Ovary (tissue), 9 donors: ENCODE measurements around the gene PRKG1. TPM values are rescaled to one million over a fixed set of nuclear protein-coding genes. Genes with fewer than 3 reads are reported as not detected.

ENCODE experiments used
- DNase-seq, 5 donors: peaks; one replicate each; pipeline ENCODE4 v3.0.0-alpha.2; 2019 to 2020
- H3K27ac ChIP-seq, 2 donors: fragments of 200-600 bp; one replicate each; pipeline versions ENCODE4 v1.5.1 to v1.8.0; 2019 to 2022
- H3K27me3 ChIP-seq: fragments of 200-600 bp; one replicate; pipeline ENCODE4 v1.8.0; 2022
- H3K36me3 ChIP-seq: fragments of 200-600 bp; sonication (generic); one replicate; pipeline ENCODE4 v1.5.1; 2019
- H3K4me1 ChIP-seq: one replicate; pipeline ENCODE4 v1.8.1; 2013; ENCODE audit warnings: mild to moderate bottlenecking, moderate library complexity; ENCODE audit not compliant: insufficient read depth
- H3K4me3 ChIP-seq: fragments of 200-600 bp; sonication (generic); one replicate; pipeline ENCODE4 v1.5.1; 2017
- H3K9me3 ChIP-seq, 2 donors: fragments of 200-600 bp in 1 of 2; sonication (generic) in 1 of 2; one replicate each; pipeline versions ENCODE4 v1.5.1 to v1.8.1; 2013 to 2019; ENCODE audit warnings: mild to moderate bottlenecking in 1 of 2, moderate library complexity in 1 of 2
- CTCF ChIP-seq, 3 donors: fragments of 450-650 bp in 2 of 3; fragments of 200-600 bp in 1 of 3; IDR thresholded peaks; one replicate each; pipeline versions ENCODE4 v1.5.1 to v1.8.0; 2016 to 2022; ENCODE audit warnings: antibody characterized with exemption in 3 of 3, mild to moderate bottlenecking in 1 of 3
- EP300 ChIP-seq: sonication (generic); formaldehyde crosslinking; IDR thresholded peaks from one replicate; pipeline ENCODE4 v1.6.1; 2017; ENCODE audit warnings: antibody characterized with exemption
- POLR2A ChIP-seq: fragments of 450-650 bp; IDR thresholded peaks from one replicate; pipeline ENCODE4 v1.6.1; 2017; ENCODE audit warnings: antibody characterized with exemption, mild to moderate bottlenecking, moderate library complexity
- WGBS, 3 donors: extraction: QIAGEN DNeasy Blood & Tissue Kit in 1 of 3; methylation state at CpG; one replicate each; pipeline versions ENCODE4 v1.1.5 to v1.1.7; 2013 to 2017; 5-methylcytosine and 5-hydroxymethylcytosine counted together
- intact Hi-C, 4 donors: fragments of 100-400 bp; cut with DNase I; formaldehyde crosslinking; loops; one replicate each; pipeline versions ENCODE4 v1.11.0 to v1.15.1; 2022 to 2023
- polyA plus RNA-seq, 2 donors: library from polyadenylated mRNA; stranded (reverse); fragments of 200-250 nt in 1 of 2; fragments of 350-450 nt in 1 of 2; fragmentation: Illumina TruSeq in 1 of 2; extraction: RNeasy Lipid Tissue Mini Kit (QIAGEN cat#74804) in 1 of 2; gene quantifications; one replicate each; pipeline ENCODE4 v1.2.3, GENCODE V29; 2013 to 2014
- total RNA-seq, 7 donors: library from RNA; depleted of rRNA in 2 of 7; stranded (reverse); fragments of >200 nt in 2 of 7; fragmentation: NEBNext Ultra II Directional in 3 of 7; extraction: Animal tissue kit (Norgen Biotek cat#: 25700) in 3 of 7; gene quantifications; one replicate each; pipeline versions ENCODE4 v1.1.0 to v1.2.4, GENCODE V29; 2016 to 2023
- donor health status: DM: no; HTN: no; CAD: no; lungs with moderate emphysema.
- donor health status: DM: no; HTN: no; CAD: no.
- donor health status: Bipolar disorder and iron deficiency.
- donor health status: DM: yes; HTN: yes; CAD: no.
- donor health status: DM: no; HTN: no; CAD: no.
- donor health status: DM: yes; HTN: yes; CAD: no.

Gene PRKG1
- total and polyA plus RNA-seq, 9 donors, result 2.8 to 21.1 (median 15.7) TPM

DNA sequence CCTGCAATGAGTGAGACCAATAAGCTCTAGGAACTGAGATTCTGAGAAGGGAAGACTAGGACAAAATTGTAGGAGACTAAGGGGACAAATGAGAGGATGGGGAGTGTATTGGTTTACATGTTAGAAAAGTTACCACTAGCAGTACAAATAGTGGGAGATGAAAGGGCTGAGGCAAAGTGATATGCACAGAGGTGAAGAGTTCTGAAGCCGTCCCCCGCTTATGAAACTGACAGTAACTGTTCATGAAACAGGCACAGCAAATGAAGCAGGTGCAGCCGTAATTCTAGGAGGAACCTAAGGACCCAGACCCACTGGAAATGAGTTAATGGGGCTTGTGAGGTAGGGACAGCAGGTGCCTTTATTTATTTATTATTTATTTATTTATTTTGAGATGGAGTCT, 211.3 kb downstream of the PRKG1 start:
- intact Hi-C loops, result no loop called here

GRCh38 chr10:51288511-51288910, 214.2 kb downstream of the PRKG1 start:
- Histone ChIP-seq H3K27ac (no peak overlapping the region), H3K9me3 (no peaks in the 10 kb centered on the region), H3K4me1 (no peaks in the 10 kb centered on the region), H3K36me3 (no peaks in the 10 kb centered on the region), H3K4me3 (no peak overlapping the region), H3K27me3 (no peaks in the 10 kb centered on the region)
- TF ChIP-seq CTCF (IDR thresholded peaks at IDR 0.05) (no peak), POLR2A (no peak), EP300 (no peak)
- DNase-seq, result no peak
- intact Hi-C loops, result no loop called here

More for the DNA sequence above, 211.3 kb downstream of the PRKG1 start:
- no peaks in the 10 kb centered on the region for H3K9me3 ChIP-seq
- TF ChIP-seq CTCF (IDR thresholded peaks at IDR 0.05) (no peak), EP300 (no peak), POLR2A (no peak)
- 93 to 99% (median 96%) methylated on average over 3 of the region's 3 CpGs for WGBS, 3 donors
- no peaks in the 10 kb centered on the region for H3K27me3 ChIP-seq
- DNase-seq, result no peak
- no peak overlapping the region for H3K27ac ChIP-seq
- H3K4me3 ChIP-seq, result no peak overlapping the region
- H3K4me1 ChIP-seq, result no peaks in the 10 kb centered on the region
- no peaks in the 10 kb centered on the region for H3K36me3 ChIP-seq

DNA sequence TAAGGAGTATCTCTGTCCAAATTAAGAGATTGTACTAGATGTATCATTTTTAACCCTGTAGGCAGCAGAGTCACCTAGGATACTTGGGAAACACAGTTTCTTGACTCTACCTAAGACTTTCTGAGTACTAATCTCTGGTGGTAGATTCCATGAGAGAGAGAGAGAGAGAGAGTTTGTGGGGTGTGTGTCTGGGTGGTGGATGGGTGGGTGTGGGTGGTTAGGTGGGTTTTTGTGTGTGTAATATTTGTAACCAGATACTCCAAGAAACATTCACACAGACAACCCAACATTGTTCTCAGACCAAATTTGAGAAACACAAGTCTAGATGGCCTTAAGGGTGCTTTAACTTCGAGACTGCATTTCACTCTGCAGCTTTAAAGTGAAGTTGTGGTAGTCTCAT, 215.2 kb downstream of the PRKG1 start:
- no peaks in the 10 kb centered on the region for H3K36me3 ChIP-seq
- H3K9me3 ChIP-seq, result no peaks in the 10 kb centered on the region
- 85 to 90% (median 87%) methylated on average over 1 of the region's 1 CpG for WGBS, 3 donors
- TF ChIP-seq POLR2A (no peak), CTCF (IDR thresholded peaks at IDR 0.05) (no peak), EP300 (no peak)
- DNase-seq, result no peak
- no peak overlapping the region for H3K4me3 ChIP-seq
- no peaks in the 10 kb centered on the region for H3K4me1 ChIP-seq
- H3K27ac ChIP-seq, result no peak overlapping the region
- no peaks in the 10 kb centered on the region for H3K27me3 ChIP-seq
- intact Hi-C loops, result no loop called here

- WGBS, 3 donors, result 48 to 56% (median 54%) methylated on average over 2 of the region's 2 CpGs
- H3K36me3 ChIP-seq, result no peaks in the 10 kb centered on the region
- intact Hi-C loops, result no loop called here
- no peaks in the 10 kb centered on the region for H3K27me3 ChIP-seq
- H3K4me1 ChIP-seq, result no peaks in the 10 kb centered on the region
- no peak overlapping the region for H3K27ac ChIP-seq
- no peaks in the 10 kb centered on the region for H3K9me3 ChIP-seq
- DNase-seq, result no peak
- no peak overlapping the region for H3K4me3 ChIP-seq
- TF ChIP-seq POLR2A, result no peak
- no peak for TF ChIP-seq EP300
- no peak for TF ChIP-seq CTCF (IDR thresholded peaks at IDR 0.05)
Measured at GRCh38 chr10:51291961-51292360, 217.7 kb downstream of the PRKG1 start.

DNA sequence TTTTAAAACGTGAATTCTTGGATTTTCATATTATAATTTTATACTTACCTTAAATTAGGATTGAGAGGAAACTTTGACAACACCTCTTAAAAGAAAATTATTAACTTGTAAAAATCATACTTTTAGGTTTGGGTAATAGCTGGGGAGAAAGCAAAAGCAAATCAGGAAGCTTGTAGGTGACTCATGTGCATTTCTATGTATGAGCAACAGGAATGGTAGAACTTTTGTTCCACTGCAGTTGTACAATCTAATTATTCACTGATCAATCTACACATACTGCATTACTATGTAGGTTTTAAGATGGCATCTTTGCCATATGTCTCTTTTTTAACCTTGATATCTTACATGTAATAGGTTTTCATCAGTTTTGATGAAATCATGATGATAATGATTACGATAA, 223.2 kb downstream of the PRKG1 start:
- Histone ChIP-seq H3K27ac (no peak overlapping the region), H3K4me3 (no peak overlapping the region), H3K9me3 (no peaks in the 10 kb centered on the region), H3K27me3 (no peaks in the 10 kb centered on the region), H3K4me1 (peaks cover 2% of the 10 kb centered on the region), H3K36me3 (no peaks in the 10 kb centered on the region)
- intact Hi-C loops, result no loop called here
- no peak for DNase-seq
- 68 to 95% (median 90%) methylated on average over 2 of the region's 2 CpGs for WGBS, 3 donors
- TF ChIP-seq CTCF (IDR thresholded peaks at IDR 0.05) (no peak), POLR2A (no peak)
